Coronary artery (tissue), 2 donors: ENCODE measurements around the gene ARF1.

Experiments
- DNase-seq: peaks from one replicate; pipeline ENCODE4 v3.0.0-alpha.2; 2017; ENCODE audit warnings: low spot score
- H3K27ac ChIP-seq, 2 donors: fragments of 200-600 bp; sonication (generic); one replicate each; pipeline ENCODE4 v1.5.1; 2016 to 2019
- H3K4me3 ChIP-seq: fragments of 200-600 bp; sonication (generic); 2 replicates; pipeline ENCODE4 v1.5.1; 2016; ENCODE audit warnings: mild to moderate bottlenecking, moderate library complexity
- TF ChIP-seq, protein P1 (sequence below): fragments of 200-600 bp; sonication (generic); IDR thresholded peaks from one replicate; pipeline ENCODE4 v1.5.1; 2019; ENCODE audit warnings: antibody characterized with exemption

Gene ARF1

DNA sequence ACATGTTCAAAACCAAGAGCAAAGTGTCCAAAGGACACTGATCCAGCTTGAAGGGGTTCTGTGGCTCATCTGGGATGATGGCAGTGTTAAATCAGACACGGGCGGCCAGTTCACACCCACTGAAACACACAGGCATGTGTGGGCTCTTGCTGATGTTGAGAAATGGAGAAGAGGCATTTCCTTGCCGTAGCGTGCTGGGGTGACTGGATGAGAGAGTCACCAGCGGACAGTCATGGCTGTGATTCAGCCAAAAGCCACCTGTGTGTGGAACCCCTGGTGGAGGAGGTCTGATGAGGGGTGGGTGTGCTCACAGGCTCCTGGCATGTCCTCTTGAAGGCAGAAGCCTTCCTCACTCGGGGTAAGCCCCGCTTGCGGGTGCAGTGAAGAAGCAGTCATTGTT, 13.4 kb downstream of the ARF1 start:
- DNase-seq, result peak; percentile 69
- H3K4me3 ChIP-seq, result no peak overlapping the region
- TF ChIP-seq, protein P1, sequence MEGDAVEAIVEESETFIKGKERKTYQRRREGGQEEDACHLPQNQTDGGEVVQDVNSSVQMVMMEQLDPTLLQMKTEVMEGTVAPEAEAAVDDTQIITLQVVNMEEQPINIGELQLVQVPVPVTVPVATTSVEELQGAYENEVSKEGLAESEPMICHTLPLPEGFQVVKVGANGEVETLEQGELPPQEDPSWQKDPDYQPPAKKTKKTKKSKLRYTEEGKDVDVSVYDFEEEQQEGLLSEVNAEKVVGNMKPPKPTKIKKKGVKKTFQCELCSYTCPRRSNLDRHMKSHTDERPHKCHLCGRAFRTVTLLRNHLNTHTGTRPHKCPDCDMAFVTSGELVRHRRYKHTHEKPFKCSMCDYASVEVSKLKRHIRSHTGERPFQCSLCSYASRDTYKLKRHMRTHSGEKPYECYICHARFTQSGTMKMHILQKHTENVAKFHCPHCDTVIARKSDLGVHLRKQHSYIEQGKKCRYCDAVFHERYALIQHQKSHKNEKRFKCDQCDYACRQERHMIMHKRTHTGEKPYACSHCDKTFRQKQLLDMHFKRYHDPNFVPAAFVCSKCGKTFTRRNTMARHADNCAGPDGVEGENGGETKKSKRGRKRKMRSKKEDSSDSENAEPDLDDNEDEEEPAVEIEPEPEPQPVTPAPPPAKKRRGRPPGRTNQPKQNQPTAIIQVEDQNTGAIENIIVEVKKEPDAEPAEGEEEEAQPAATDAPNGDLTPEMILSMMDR, result no peak
- H3K27ac ChIP-seq, result no peak overlapping the region

DNA sequence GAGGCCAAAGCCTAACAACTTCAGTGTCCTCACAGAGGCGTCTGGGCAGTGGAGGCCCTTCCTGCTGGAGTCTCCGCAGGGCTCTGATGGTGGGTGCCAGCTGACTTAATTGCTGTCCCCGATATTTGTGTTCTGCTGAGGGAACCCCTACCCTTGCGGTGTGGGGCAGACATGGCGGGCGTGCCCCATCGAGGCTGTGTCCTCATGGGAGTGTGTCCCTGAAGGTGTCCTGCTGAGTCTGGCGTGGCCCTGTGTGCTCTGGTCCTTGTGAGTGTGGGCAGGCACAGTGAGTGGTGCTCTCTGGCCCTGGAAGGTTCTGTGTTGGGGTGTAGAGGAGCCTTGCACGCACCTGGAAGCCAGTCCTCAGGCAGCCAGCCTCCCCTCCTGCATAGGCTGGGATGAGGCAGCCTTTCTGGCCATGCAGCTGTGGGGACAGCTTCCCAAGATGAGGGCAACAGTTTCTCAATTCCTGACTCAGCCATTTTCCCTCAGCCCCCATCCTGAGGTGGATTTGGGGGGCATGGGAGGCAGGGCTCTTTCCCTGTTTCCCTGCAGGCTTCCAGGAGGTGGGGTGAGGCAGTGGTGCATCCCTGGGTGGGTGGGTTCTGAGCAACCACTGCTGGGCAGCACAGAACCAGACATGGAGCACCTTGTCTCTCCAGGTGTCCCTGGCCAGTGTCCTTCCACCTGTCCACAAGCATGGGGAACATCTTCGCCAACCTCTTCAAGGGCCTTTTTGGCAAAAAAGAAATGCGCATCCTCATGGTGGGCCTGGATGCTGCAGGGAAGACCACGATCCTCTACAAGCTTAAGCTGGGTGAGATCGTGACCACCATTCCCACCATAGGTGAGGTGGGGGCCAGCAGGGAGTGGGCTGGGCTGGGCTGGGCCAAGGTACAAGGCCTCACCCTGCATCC, 14.2 kb downstream of the ARF1 start:
- no peak overlapping the region for H3K27ac ChIP-seq
- DNase-seq, result peak; percentile 66
- TF ChIP-seq, protein P1, result no peak
- no peak overlapping the region for H3K4me3 ChIP-seq

DNA sequence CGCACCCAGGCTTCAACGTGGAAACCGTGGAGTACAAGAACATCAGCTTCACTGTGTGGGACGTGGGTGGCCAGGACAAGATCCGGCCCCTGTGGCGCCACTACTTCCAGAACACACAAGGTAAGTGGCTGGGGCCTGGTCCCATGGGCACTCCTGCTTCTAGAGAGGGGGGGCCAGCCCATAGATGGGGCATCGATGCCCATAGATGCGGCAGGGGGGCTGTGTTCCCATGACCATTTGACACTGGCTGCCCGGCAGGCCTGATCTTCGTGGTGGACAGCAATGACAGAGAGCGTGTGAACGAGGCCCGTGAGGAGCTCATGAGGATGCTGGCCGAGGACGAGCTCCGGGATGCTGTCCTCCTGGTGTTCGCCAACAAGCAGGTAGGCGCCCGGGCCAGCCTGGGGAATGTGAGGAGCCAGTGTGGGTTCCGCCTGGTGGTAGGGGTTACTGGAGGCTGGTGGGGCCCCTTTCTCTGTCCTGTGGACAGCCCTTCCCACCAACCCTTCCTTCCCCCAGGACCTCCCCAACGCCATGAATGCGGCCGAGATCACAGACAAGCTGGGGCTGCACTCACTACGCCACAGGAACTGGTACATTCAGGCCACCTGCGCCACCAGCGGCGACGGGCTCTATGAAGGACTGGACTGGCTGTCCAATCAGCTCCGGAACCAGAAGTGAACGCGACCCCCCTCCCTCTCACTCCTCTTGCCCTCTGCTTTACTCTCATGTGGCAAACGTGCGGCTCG, 15.0 kb downstream of the ARF1 start:
- peak; percentile 71 for DNase-seq
- Histone ChIP-seq H3K4me3 (no peak overlapping the region), H3K27ac (no peak overlapping the region)
- TF ChIP-seq, protein P1, result no peak

DNA sequence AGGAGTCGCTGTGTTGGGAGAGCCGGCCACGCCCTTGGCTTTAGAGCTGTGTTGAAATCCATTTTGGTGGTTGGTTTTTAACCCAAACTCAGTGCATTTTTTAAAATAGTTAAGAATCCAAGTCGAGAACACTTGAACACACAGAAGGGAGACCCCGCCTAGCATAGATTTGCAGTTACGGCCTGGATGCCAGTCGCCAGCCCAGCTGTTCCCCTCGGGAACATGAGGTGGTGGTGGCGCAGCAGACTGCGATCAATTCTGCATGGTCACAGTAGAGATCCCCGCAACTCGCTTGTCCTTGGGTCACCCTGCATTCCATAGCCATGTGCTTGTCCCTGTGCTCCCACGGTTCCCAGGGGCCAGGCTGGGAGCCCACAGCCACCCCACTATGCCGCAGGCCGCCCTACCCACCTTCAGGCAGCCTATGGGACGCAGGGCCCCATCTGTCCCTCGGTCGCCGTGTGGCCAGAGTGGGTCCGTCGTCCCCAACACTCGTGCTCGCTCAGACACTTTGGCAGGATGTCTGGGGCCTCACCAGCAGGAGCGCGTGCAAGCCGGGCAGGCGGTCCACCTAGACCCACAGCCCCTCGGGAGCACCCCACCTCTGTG, 15.9 kb downstream of the ARF1 start:
- TF ChIP-seq, protein P1, result no peak
- no peak overlapping the region for H3K4me3 ChIP-seq
- peak; percentile 64 for DNase-seq
- H3K27ac ChIP-seq, result no peak overlapping the region

DNA sequence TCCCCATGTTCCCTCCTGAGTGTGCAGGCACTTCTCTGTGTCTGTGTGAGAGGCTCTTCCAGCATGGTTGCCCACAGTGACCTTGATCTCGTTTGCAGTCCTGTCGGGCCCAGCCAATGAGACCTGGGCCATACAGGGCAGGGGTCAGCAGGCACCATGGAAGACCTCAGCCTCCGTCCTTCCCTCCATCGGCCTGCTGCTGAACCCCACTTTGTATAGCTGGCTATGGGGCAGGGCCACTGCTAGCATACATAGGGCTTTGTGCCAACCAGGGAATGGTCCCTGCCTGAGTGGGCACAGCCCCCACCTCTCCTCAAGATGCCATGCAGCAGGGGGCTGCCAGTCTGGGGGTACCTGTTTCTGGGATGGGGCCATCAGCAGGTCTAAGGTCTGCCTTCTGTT, 16.8 kb downstream of the ARF1 start:
- H3K4me3 ChIP-seq, result no peak overlapping the region
- TF ChIP-seq, protein P1, result no peak
- H3K27ac ChIP-seq, result no peak overlapping the region
- DNase-seq, result peak; percentile 68

DNA sequence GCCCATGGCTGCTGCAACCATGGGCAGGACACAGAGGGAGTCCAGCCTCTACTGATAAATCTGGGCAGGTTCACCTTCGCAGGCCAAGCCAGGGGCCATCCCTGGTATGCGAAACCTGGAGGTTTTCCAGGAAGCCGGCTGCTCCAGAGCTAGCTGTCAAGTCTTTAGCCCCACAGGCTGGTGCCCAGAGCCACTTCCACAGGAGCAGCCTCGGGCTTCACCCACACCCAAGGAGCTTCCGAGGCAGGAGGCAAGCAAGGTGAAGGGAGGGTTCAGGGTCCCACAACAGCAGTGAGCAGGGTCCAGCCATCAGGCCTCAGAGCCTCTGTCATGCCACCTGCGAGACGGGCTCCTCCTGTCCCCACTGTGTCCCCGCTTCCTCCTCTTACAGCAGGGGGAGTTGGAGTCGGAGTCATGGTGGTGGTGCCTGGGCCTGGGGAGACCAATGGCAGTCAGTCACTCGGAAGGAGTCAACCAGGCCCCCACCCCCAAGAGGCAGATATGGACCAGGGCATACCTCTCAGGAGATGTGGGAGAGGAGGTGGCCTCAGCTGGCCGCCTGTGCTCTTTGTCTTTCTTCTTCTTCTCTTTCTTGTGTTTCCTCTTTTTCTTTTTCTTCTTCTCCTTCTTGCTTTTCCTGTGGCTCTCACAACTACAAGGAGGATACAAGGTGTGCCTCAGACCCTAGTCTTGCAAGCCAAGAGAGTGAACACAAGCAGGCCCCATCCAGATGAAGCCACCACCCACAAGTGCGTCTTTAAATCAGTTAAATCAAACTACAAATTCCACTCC, 18.5 kb downstream of the ARF1 start:
- peak; percentile 72 for DNase-seq
- Histone ChIP-seq H3K27ac (peak overlapping the region in 1 of 2 donors; percentile 96), H3K4me3 (peak overlapping the region; percentile 92)
- TF ChIP-seq, protein P1, result no peak
